Astrocyte of the cerebellum (primary cell): ENCODE data around the gene RNF128.
A peak's percentile ranks its signal among the peaks of the same experiment; 100 is the strongest.

Source experiments
- DNase-seq: peaks from one replicate; pipeline ENCODE4 v3.0.0-alpha.2; 2011; ENCODE audit warnings: low read depth
- H3K4me3 ChIP-seq: 2 replicates; pipeline ENCODE4 v1.5.1; 2011; ENCODE audit warnings: mild to moderate bottlenecking, low read depth, low read length, moderate library complexity
- in situ Hi-C: cut with HindIII; loops from 2 replicates; pipeline ENCODE4 v1.10.0; 2017; ENCODE audit warnings: low sequenced_read_pairs
- TF ChIP-seq, protein P1 (sequence below): IDR thresholded peaks from 2 replicates; pipeline ENCODE4 v1.5.1; 2012; ENCODE audit warnings: low read length, low read depth, moderate library complexity, mild to moderate bottlenecking; ENCODE audit errors: missing control alignments

The RNF128 gene

GRCh38 chrX:106774981-106775380 is 48.5 kb downstream of the RNF128 start:
- no peak for DNase-seq
- in situ Hi-C loops: no loop called here
- TF ChIP-seq, protein P1, sequence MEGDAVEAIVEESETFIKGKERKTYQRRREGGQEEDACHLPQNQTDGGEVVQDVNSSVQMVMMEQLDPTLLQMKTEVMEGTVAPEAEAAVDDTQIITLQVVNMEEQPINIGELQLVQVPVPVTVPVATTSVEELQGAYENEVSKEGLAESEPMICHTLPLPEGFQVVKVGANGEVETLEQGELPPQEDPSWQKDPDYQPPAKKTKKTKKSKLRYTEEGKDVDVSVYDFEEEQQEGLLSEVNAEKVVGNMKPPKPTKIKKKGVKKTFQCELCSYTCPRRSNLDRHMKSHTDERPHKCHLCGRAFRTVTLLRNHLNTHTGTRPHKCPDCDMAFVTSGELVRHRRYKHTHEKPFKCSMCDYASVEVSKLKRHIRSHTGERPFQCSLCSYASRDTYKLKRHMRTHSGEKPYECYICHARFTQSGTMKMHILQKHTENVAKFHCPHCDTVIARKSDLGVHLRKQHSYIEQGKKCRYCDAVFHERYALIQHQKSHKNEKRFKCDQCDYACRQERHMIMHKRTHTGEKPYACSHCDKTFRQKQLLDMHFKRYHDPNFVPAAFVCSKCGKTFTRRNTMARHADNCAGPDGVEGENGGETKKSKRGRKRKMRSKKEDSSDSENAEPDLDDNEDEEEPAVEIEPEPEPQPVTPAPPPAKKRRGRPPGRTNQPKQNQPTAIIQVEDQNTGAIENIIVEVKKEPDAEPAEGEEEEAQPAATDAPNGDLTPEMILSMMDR: no peak
- H3K4me3 ChIP-seq: no peak overlapping the region

GRCh38 chrX:106780264-106780663 is 53.8 kb downstream of the RNF128 start:
- DNase-seq: no peak
- in situ Hi-C loops: no loop called here
- no peak overlapping the region for H3K4me3 ChIP-seq
- TF ChIP-seq, protein P1: no peak

- in situ Hi-C loops: no loop called here
- H3K4me3 ChIP-seq: no peak overlapping the region
- TF ChIP-seq, protein P1: no peak
- no peak for DNase-seq
These were observed 54.3 kb downstream of the RNF128 start for GRCh38 chrX:106780664-106781377.

DNA sequence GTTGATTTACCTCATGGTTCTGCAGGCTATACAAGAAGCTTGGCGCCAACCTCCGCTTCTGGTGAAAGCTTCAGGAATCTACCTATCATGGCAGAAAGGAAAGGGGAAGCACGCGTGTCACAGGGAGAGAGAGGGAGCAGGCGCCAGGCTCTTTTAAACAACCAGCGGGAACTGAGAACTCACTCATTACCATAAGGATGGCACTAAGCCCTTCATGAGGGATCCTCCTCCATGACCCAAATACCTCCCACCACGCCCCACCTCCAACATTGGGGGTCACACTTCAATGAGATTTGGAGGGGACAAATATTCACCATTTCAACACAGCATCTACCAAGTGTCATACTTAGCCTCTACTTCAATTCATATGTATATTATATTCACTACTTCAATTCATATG is 57.2 kb downstream of the RNF128 start:
- no peak overlapping the region for H3K4me3 ChIP-seq
- in situ Hi-C loops: no loop called here
- TF ChIP-seq, protein P1: no peak
- DNase-seq: no peak

DNA sequence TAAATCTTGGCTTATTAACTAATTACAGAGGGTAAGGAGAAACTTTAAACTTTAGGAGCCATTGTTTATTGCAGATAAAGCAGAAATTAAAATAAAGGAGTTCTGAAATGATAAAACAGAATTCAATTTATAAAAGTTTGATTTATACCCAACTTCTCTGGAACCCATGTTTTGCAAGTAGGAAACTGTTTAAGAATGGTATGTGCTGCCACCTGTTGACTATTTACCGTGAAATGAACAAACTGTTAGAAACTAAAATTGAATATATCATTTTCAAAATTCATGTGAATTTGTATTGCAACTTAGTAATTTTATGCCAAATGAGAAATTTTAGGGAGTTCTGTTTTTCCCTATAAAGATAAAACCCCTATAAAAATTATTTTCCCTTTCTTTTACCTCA is 65.0 kb downstream of the RNF128 start:
- DNase-seq: no peak

DNA sequence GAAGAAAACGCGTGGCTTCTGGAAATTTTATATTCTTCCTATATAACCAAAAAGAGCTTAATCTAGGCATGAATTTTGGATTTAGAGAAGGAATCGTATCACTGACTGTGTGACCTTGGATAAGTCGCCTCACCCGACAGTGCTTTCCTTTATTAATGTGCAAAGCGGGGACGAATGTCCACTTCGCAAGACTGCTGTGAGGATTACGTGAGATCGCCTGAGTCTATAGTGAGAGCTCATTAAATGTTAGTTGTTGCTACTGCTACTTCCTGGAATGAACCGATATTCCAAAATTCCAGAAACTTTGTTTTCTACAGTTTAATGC is 75.5 kb downstream of the RNF128 start:
- in situ Hi-C loops: no loop called here
- TF ChIP-seq, protein P1: no peak

More for the DNA sequence above, 65.0 kb downstream of the RNF128 start:
- TF ChIP-seq, protein P1: no peak
- no peak overlapping the region for H3K4me3 ChIP-seq
- in situ Hi-C loops: no loop called here

More for the DNA sequence above, 75.5 kb downstream of the RNF128 start:
- peak overlapping the region; percentile 74 for H3K4me3 ChIP-seq
- no peak for DNase-seq
